GM19463 (cell line): Measurements from ENCODE around the gene C19orf47.
"Not testable (repeated sequence)": the region's sequence is repeated elsewhere in the genome, so short reads cannot be mapped to it uniquely, and the experiment has no call there.

Source experiments
- ATAC-seq: cut with Tn5 transposase; IDR thresholded peaks from one replicate; pipeline ENCODE4 v1.9.1; 2021; ENCODE audit warnings: mild to moderate bottlenecking, moderate library complexity; ENCODE audit not compliant: unreplicated experiment

C19orf47 gene

DNA sequence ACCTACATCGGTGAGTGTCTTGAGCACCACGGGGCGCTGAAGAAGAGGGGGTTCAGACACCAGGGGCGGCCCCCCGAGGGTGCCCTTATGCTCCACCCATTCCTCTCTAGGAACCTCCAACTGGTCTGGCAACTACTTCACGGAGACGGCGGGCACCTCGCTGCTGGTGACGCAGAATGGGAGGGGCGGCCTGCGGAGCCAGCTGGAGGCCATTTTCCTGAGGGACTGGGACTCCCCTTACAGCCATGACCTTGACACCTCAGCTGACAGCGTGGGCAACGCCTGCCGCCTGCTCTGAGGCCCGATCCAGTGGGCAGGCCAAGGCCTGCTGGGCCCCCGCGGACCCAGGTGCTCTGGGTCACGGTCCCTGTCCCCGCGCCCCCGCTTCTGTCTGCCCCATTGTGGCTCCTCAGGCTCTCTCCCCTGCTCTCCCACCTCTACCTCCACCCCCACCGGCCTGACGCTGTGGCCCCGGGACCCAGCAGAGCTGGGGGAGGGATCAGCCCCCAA lies 29.7 kb upstream of the C19orf47 start:
- no peak for ATAC-seq

DNA sequence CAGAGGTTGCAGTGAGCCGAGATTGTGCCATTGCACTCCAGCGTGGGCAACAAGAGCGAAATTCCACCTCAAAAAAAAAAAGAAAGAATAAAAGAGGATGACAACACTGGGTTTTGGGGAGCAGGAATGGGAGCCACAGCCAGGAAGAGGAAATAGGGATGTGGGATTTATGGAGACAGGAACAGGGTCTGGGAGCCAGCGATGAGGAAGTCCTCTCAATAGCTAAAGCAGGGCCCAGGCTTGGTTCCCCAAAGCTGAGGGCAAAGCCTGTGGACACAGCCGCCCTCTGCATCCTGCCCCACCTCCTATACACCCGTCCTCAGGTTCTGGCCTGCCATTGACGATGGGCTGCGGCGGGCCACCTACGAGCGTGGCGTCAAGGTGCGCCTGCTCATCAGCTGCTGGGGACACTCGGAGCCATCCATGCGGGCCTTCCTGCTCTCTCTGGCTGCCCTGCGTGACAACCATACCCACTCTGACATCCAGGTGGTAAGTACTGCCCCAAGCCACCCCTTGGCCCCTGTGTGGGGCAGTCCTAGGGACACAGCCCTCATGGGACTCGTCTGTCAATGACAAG lies 28.2 kb upstream of the C19orf47 start:
- ATAC-seq, result no peak

DNA sequence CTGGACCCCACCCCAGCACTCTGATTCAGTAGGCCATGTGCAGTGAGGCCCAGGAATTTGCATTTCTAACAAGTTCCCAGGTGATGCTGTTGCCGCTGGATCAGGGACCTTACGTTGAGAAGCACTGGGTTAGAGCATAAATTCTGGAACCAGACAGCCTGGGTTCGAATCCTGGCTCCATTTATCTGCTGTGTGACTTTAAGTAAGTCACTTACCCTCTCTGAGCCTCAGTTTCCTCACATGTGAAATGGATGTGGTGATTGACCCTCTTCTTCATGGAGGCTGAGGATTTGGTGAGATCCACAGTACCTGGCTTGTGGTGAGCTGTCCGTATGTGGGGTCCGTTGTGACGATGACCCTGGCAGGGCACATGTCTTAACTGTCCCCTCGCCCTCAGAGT lies 25.9 kb upstream of the C19orf47 start:
- no peak for ATAC-seq

DNA sequence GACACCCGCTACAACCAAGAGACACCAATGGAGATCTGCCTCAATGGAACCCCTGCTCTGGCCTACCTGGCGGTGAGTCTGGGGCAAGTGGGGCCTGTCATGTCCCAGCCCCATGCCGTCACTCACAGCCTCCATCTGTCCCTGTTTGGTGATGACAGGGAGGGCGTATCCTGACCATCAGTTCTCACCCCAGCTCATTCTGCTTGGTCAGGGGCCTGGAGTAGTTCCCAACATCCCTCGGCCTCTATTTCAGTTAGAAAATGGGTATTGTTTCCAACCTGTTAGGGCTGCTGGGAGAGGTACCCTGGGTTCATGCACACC lies 23.6 kb upstream of the C19orf47 start:
- no peak for ATAC-seq

DNA sequence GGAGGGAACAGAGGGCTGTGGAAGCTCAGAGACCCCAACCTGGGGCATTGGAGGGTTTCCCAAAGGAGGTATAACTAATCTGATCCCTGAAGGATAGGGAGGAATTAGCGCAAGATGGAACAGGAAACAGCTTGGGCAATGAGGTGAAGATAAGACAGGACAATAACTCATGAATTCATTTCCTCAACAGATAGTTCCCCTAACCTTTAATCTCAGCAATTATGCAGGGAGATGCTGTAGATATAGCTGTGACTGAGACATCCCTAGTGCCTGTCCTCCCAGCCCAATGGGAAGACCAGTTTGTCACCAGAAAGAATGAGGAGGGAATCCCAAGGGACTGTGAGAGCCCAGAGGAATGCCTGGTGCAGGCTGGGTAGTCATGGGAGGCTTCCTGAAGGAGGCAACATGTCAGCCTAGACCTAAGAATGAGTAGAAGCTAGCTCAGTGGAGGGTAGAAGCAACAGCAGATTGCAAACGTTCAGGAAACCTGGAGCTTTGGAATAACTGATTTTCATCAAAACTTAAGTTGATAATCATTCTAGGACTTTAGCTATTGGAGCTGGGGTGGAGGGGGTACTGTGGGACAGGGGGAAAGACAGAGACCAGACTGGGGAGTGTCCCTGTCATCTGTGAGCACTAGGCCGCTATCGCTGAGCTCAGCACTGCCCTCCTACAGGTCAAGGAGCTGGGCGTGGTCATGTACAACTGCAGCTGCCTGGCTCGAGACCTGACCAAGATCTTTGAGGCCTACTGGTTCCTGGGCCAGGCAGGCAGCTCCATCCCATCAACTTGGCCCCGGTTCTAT lies 23.0 kb upstream of the C19orf47 start:
- no peak for ATAC-seq

DNA sequence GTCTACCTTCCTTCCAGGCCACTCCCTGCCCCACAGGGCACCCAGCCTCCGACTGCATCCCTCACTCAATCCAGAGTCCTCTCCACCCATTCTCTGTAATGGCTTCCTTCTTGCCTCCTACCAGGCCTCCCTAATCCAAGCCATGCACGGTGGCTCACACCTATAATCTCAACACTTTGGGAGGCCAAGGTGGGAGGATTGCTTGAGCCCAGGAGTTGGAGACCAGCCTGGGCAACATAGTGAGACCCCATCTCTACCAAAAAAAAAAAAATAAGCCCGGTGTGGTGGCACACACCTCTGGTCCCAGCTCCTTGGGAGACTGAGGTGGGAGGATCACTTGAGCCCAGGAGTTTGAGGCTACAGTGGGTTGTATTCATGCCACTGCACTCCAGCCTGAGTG lies 22.1 kb upstream of the C19orf47 start:
- ATAC-seq, result not testable (repeated sequence)

DNA sequence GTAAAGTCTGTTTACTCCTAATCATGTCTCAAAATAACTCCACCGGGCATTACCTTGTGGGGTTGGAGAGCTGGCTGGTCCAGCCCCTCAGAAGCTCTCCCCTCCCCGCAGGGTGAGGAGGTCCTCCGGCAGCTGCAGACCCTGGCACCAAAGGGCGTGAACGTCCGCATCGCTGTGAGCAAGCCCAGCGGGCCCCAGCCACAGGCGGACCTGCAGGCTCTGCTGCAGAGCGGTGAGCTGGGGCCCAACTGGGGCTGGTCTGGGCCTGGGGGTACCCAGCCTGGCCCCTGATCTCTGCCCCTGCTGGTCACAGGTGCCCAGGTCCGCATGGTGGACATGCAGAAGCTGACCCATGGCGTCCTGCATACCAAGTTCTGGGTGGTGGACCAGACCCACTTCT lies 21.6 kb upstream of the C19orf47 start:
- ATAC-seq, result no peak

DNA sequence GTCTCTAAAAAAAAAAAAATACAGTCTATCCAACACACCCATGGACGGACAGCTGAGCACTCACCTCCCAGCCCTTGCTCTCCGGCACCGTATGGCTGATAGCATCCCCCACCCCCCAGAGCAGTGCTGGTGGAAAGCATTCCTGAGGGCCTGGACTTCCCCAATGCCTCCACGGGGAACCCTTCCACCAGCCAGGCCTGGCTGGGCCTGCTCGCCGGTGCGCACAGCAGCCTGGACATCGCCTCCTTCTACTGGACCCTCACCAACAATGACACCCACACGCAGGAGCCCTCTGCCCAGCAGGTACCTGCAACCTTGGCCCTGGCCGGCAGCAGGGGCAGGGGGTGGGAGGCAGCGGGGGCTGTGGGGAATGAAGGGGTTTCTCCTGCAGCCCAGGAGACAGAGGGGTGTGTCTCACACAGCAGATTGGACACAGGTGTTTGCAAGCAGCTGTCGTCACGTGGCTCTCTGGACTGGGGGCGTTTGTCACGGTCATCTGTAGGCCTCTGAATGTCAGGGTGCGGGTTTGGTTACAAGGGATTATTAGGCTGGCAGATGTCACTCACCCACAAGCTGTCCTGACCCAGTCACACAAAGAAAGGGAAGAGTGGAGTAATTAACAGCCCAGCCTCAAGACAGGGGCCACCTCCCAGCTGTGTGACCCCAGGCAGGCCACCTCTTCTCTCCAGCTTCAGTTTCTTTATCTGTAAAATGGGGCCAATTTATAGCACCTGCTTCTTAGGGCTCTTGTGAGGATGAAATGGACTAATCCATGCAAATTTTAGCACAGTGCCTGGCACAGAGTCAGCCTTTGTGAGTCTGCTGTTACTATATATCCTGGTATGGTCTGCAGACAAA lies 19.6 kb upstream of the C19orf47 start:
- ATAC-seq, result no peak

DNA sequence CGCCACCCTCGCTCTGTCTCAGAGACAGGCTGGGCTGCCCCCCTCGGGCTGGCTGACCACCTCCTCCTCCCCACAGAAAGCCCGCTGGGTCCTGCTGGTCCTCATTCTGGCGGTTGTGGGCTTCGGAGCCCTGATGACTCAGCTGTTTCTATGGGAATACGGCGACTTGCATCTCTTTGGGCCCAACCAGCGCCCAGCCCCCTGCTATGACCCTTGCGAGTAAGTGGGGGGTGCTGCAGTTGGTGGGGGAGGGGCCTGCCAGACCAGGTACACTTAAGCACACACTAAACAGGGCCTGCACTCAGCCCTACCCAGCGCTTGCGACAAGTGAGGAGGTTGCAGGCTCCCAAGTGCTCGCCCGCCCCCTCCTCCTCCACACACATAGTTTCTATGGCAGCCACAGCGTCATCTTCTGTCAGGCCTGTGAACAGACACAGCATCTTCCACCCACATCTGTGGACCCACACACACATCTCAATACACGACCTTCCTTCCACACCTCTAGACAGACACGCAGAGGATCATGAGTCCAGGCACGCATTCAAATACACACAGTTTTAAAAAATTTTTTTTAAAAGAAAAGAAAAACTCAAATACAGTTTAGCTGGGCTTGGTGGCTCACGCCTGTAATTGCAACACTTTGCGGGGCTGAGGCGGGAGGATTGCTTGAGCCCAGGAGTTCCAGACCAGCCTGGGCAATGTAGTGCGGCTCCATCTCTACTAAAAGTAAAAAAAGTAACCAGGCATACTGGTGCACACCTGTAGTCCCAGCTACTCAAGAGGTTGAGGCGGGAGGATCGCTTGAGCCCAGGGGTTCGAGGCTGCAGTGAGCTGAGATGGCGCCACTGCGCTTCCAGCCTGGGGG lies 18.7 kb upstream of the C19orf47 start:
- no peak for ATAC-seq

DNA sequence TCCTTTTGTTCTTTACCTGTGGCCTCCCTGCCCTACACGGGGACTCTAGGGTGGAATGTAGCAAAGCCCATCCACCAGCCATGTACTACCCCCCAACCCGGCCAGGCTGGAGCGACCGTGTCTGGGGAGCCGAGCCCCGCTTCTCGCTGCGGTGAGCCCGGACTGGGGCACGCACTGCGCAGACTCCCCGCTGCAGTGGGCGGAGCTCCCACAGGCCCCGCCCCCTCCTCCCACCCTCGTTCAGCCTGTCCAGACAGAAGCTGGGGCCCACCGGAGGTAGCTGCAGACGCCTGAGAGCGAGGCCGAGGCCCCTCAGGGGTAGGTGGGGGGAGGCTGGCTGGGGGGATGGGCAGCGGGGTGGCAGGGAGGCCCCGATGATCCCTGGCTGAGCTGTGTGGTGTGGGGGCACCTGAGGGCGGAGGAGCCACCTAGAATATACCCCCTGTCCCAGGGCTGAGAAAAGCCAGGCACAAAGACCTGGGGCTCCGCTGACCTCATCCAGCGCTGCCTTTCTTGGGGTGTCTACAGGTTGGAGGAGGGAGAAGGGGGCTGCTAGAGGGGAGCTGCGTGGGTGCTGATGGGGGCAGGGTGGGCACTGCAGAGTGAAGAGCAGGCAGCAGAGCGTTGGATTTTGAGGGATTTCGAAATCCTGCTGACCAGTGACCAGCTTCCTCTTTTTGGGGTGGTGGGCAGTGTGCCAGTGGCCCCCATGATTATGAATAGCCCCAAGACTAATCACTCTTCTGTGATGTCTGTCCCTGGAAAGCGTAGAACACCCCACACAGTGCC lies 17.6 kb upstream of the C19orf47 start:
- ATAC-seq, result no peak

DNA sequence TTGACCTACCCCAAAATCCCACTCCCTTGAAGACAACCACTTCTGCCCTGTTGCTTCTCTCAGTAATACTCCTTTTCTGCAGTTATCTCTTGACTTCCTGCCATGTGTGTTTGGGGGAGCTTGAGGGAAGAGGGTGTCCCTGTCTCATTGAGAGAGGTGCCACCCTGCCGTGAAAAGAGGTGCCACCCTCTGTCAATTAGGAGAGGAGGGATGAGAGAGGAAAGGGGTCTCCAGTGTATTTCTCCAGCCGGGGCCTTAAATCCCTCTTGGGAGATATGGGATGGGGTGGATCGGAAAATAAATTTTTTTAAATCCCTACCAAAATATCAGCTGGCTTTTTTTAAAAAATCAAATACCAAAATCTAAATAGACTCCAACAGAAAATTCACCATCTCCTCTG lies 16.8 kb upstream of the C19orf47 start:
- no peak for ATAC-seq

DNA sequence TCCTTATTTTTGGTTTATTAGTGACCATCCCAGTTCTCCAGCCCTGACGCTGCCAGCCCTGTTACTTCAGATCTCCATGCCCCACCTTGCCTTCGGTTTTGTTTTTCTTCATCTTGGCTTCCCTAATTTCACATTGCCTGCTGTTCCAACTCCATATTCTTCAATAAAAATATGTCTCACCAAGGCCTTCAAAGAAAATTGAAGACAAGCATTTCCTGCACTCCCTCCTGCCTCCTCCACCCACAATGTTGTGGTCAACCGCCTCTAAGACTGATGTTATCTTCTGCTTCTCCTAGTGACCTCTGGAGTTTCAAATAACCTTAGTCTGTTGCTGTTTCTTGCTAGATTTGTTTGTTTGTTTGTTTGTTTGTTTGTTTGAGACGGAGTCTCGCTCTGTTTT lies 14.9 kb upstream of the C19orf47 start:
- ATAC-seq, result no peak

DNA sequence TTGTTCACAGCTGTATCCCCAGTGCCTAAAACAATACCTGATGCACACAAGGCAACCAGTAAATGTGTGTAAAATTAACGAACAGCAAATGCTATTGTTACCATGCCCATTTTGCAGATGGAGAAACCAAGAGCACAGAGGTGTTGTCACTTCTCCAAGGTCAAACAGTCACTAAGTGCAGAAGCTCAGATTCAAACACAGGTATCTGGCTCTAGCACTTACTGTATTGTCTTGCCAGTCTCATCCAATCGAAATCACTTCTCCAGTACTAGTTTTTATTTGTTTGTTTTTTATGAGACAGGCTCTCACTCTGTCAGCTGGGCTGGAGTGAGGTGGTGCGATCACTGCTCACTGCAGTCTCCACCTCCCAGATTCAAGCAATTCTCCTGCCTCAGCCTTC lies 14.0 kb upstream of the C19orf47 start:
- no peak for ATAC-seq

DNA sequence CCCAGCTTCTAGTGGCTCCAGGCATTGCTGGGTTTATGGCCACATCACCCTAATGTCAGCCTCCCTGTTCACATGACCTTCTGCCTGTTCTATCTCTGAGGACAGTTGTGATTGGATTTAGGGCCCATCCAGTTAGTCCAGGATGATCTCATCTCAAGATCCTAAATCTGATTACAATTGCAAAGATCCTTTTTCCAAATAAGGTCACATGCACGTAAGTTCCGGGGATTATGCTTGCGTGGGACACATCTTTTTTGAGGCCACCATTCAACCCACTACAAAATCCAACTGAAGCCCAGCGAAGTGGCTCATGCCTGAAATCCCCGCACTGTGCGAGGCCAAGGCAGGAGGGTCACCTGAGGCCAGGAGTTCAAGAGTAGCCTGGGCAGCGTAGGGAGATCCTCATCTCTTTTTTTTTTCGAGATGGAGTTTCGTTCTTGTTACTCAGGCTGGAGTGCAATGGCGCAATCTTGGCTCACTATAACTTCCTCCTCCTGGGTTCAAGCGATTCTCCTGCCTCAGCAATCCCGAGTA lies 12.6 kb upstream of the C19orf47 start:
- no peak for ATAC-seq

DNA sequence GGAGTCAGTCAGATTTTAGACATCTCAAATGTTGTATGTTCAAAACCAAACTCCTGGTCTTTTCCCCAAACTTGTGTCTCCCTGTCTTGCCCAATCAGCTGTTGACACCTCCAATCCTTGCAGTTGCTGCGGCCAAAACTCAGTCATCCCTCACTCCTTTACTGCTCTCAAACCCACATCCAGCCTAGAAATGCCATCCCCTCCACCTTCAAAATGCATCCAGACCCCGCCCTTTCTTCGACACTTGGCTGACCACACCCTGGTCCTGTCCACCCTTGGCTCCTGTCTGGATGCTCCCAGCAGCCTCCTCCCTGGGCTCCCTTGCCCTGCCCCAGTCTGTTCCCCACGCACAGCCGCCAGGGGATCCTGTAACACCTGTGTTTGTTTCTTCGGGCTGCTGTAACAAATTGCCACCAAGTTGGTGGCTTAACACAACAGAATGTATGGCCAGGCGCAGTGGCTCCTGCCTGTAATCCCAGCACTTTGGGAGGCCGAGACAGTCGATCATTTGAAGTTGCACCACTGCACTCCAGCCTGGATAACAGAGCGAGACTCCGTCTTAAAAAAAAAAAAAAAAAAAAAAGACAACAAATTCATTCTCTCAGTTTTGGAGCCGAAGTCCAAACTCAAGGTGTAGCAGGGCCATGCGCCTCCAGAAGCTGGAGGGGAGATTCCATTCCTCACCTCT lies 12.0 kb upstream of the C19orf47 start:
- ATAC-seq, result no peak

DNA sequence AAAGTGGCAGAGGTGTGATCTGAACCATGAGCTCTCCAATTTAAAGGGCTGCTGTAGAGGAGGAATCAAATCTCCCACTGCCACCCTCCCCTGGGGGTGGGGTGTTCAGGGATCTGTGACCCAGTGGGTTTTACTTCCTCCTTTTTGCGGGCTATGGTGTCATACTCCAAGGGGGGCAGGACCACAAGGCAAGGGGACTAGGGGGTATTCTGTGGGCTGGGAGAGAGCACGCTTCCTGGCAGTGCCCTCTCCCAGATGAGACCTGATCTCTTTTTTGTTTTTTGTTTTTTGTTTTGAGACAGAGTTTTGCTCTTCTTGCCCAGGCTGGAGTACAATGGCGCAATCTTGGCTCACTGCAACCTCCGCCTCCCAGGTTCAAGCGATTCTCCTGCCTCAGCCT lies 10.6 kb upstream of the C19orf47 start:
- ATAC-seq, result no peak

DNA sequence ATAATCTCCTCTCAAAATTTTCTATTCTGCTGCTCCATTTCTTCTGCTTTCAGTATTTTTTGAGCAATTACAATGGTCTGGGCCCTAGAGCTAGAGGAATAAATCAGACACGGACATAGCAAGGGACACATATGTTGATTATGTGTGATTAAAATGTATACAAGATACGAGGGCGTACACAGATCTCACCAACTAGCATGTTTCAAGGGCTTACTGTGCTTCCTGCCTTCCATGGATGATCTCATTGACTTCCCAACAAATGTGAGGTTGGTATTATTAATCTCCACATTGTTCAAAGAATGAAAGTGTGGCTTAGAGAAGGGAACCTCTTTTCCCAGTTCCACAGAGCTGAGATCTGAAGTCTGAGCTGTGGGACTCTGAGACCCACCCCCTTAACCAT lies 9.4 kb upstream of the C19orf47 start:
- no peak for ATAC-seq

DNA sequence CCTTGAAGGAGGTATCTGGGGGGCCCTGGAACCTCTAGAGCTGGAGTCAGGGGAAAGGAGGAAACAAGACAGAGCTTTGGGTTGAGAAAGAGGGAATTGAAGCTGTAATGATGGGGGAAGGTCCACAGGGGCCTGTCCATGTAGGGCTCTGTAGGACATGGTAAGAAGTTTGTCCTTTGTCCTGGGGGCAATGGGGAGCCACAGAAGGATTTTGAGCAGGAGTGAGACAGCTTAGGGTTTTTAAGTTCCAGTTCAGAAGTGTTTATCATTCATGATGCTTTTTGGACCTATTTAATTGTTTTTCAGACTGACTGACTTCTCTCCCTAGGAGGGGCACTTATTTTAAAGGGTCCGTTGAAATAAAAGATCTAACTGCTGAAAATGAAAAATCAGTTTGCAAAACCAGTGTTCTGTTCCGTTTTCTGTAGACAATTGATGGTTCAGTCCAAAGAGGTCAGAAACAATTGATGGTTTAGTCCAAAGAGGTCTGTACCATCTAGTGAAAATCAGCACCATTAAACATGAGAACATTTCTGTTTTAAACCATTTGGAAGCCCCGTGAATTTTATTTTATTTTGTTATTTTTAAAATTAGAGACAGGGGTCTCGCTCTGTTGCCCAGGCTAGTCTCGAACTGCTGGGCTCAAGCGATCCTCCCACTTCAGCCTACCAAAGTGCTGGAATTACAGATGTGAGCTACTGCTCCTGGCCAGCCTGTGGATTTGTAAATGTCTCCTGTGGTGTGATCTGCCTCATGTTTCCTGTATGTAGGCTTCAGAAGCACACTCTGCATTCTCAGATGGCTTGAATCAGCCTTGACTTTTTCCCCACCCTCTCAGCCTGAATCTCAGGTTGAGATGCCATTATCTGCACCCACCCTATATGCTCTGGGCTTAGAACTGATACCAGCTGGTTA lies 8.7 kb upstream of the C19orf47 start:
- ATAC-seq, result no peak
